ENCODE data around the gene SEC24A.
"Not testable (repeated sequence)": the region's sequence is repeated elsewhere in the genome, so short reads cannot be mapped to it uniquely, and the experiment has no call there.

DNA sequence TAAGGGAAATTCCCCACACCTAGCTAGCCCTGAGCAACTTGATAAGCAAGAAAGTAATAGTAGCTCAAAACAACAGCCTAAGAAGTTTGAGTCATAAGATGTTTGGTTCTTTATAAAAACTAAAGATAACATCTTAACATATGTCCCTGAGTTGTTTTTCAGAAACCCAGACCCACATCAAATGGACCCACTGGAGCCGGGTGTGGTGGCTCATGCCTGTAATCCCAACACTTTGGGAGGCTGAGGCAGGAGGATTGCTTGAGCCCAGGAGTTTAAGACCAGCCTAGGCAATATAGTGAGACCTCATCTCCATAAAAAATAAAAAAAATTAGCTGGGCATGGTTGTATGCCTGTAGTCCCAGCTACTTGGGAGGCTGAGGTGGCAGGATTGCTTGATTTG lies 13.2 kb upstream of the SEC24A start:
- TF ChIP-seq, protein P1, sequence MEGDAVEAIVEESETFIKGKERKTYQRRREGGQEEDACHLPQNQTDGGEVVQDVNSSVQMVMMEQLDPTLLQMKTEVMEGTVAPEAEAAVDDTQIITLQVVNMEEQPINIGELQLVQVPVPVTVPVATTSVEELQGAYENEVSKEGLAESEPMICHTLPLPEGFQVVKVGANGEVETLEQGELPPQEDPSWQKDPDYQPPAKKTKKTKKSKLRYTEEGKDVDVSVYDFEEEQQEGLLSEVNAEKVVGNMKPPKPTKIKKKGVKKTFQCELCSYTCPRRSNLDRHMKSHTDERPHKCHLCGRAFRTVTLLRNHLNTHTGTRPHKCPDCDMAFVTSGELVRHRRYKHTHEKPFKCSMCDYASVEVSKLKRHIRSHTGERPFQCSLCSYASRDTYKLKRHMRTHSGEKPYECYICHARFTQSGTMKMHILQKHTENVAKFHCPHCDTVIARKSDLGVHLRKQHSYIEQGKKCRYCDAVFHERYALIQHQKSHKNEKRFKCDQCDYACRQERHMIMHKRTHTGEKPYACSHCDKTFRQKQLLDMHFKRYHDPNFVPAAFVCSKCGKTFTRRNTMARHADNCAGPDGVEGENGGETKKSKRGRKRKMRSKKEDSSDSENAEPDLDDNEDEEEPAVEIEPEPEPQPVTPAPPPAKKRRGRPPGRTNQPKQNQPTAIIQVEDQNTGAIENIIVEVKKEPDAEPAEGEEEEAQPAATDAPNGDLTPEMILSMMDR (IDR thresholded peaks at IDR 0.05), result not testable (repeated sequence)
- not testable (repeated sequence) for TF ChIP-seq ZFX (IDR thresholded peaks at IDR 0.05; ENCODE audit: borderline replicate concordance)

Measured in 22Rv1 (cell line).